ENCODE data around the gene REV1. TPM values are rescaled to one million over a fixed set of nuclear protein-coding genes. Genes with fewer than 3 reads are reported as not detected.

The REV1 gene
- total RNA-seq, 1 donor from 2014 or later = 38.2 TPM

DNA sequence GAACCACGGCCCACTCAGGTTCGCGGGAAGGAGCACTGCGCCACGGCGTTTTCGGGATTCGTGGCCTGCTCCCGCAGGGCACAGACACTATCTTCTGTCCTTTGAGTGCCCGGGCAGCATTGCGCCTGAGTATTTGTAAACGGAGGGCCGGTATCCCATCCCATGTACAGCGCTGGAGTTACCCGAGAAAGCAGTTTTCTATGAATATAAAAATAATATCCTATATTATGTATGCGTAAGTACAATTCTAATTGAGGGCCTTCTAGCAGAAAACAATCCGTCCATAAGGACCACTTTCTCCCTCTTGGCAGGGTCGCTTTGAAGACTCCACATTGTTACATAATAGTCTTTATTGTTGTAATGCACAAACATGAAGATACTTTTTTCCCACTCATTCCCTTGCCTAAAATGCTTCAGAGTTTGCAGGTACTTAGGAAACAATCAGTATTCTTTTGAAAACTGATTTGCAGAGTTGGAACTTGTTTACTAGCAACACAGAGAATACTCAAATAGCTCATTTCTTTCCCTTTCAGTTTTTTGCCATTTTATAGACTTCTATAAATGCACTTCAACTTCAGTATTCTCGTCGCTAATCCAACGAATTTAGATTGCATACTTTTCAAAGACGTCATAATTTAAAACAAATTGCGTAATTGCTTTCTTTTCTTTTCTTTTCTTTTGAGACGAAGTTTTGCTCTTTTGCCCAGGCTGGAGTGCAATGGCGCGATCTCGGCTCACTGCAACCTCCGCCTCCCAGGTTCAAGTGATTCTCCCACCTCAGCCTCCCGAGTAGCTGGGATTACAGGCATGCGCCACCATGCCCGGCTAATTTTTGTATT lies 1.0 kb upstream of the REV1 start:
- Histone ChIP-seq H3K36me3 (ENCODE audit: control insufficient read depth, insufficient read depth, low read length) (no peaks in the 10 kb centered on the region), H3K27me3 (ENCODE audit: control insufficient read depth, insufficient read depth, low read length) (no peaks in the 10 kb centered on the region), H3K4me3 (ENCODE audit: low read depth, low read length) (peak overlapping the region; percentile 88)
- DNase-seq (ENCODE audit: low read depth) (no peak), FAIRE-seq (no peak)
- no peak for TF ChIP-seq CTCF (IDR thresholded peaks at IDR 0.05; ENCODE audit: insufficient read depth, low read length, severe bottlenecking)

GRCh38 chr2:99489063-99489760 lies 605 bp downstream of the REV1 start:
- FAIRE-seq (no peak), DNase-seq (ENCODE audit: low read depth) (no peak)

DNA sequence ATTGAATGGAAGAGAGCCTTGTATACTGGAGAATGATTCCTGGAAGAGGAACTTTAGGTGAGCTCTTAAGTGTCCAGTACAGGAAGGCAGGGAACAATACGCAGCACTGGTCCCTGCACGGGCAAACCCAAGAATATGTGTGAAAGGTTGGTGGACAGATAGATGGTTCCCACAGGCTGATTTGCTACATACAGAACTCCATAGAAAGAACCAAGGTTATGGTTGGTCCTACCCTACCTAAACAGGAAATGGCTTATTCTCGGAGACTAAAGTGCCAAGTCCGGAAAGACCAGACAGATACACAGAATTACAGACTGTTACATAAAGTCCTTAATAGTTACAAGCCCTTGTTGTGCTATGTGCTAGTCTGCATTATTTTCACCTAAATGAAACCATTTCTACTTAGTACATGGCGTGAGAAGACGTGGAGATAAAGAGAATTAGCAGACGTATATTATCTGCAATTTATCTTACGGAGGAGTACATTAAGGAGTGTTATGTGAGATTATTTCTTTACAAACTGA lies 1.2 kb downstream of the REV1 start:
- no peak for TF ChIP-seq CTCF (IDR thresholded peaks at IDR 0.05; ENCODE audit: insufficient read depth, low read length, severe bottlenecking)
- H3K4me3 ChIP-seq (ENCODE audit: low read depth, low read length) = peak overlapping the region; percentile 88
- FAIRE-seq = no peak
- no peaks in the 10 kb centered on the region for H3K27me3 ChIP-seq (ENCODE audit: control insufficient read depth, insufficient read depth, low read length)
- peak; percentile 64 for DNase-seq (ENCODE audit: low read depth)
- H3K36me3 ChIP-seq (ENCODE audit: control insufficient read depth, insufficient read depth, low read length) = no peaks in the 10 kb centered on the region

More at GRCh38 chr2:99489063-99489760, 605 bp downstream of the REV1 start:
- H3K27me3 ChIP-seq (ENCODE audit: control insufficient read depth, insufficient read depth, low read length) = no peaks in the 10 kb centered on the region
- no peaks in the 10 kb centered on the region for H3K36me3 ChIP-seq (ENCODE audit: control insufficient read depth, insufficient read depth, low read length)
- peak overlapping the region; percentile 88 for H3K4me3 ChIP-seq (ENCODE audit: low read depth, low read length)
- no peak for TF ChIP-seq CTCF (IDR thresholded peaks at IDR 0.05; ENCODE audit: insufficient read depth, low read length, severe bottlenecking)

- no peaks in the 10 kb centered on the region for H3K36me3 ChIP-seq (ENCODE audit: control insufficient read depth, insufficient read depth, low read length)
- H3K4me3 ChIP-seq (ENCODE audit: low read depth, low read length) = no peak overlapping the region
- FAIRE-seq = no peak
- DNase-seq (ENCODE audit: low read depth) = no peak
- no peak for TF ChIP-seq CTCF (IDR thresholded peaks at IDR 0.05; ENCODE audit: insufficient read depth, low read length, severe bottlenecking)
- no peaks in the 10 kb centered on the region for H3K27me3 ChIP-seq (ENCODE audit: control insufficient read depth, insufficient read depth, low read length)
Observed at GRCh38 chr2:99487906-99488305, 1.9 kb downstream of the REV1 start.

DNA sequence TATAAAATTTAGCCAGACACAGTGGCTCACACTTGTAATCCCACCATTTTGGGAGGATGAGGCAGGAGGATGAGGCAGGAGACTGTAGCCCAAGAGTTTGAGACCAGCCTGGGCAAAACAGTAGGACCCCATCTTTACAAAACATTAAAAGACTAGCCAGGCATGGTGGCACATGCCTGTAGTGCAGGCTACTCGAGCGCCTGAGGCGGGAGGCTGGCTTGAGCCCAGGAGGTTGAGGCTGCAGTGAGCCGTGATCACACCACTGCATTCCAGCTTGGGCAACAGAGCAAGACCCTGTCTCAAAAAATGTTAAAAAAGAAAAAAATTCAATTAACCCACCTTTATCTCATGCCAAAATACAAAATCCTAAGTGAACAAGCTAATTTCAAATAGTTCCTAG lies 4.0 kb downstream of the REV1 start:
- no peak overlapping the region for H3K4me3 ChIP-seq (ENCODE audit: low read depth, low read length)
- no peak for FAIRE-seq
- no peak for TF ChIP-seq CTCF (IDR thresholded peaks at IDR 0.05; ENCODE audit: insufficient read depth, low read length, severe bottlenecking)

More for the DNA sequence above, 4.0 kb downstream of the REV1 start:
- no peak for DNase-seq (ENCODE audit: low read depth)
- H3K36me3 ChIP-seq (ENCODE audit: control insufficient read depth, insufficient read depth, low read length) = no peaks in the 10 kb centered on the region
- no peaks in the 10 kb centered on the region for H3K27me3 ChIP-seq (ENCODE audit: control insufficient read depth, insufficient read depth, low read length)

All from bronchial epithelial cell (primary cell).